Pancreas (tissue), 10 donors: ENCODE results near the gene CGN. TPM values are rescaled to one million over a fixed set of nuclear protein-coding genes. Genes with fewer than 3 reads are reported as not detected.

Source experiments
- ATAC-seq, 4 donors: fragments of 200-7000 bp; cut with Tn5 transposase; one replicate each; pipeline versions ENCODE4 v1.8.0 to v1.9.1; 2020; ENCODE audit warnings: mild to moderate bottlenecking in 4 of 4, moderate library complexity in 4 of 4
- DNase-seq, 6 donors: peaks; one replicate each; pipeline ENCODE4 v3.0.0-alpha.2; 2020
- FAIRE-seq: peaks from 2 replicates; lab custom pipeline; 2012; peaks lifted over from hg19 to GRCh38; lab: Jason Lieb, UNC
- H3K27ac ChIP-seq, 4 donors: fragments of 200-600 bp; sonication (generic); 1 replicate in 3 of 4; 2 replicates in 1 of 4; pipeline versions ENCODE4 v1.5.0 to v1.8.0; 2020
- H3K27me3 ChIP-seq, 4 donors: fragments of 200-600 bp; one replicate each; pipeline ENCODE4 v1.8.0; 2021
- H3K36me3 ChIP-seq, 3 donors: fragments of 200-600 bp; sonication (generic) in 1 of 3; one replicate each; pipeline versions ENCODE4 v1.5.0 to v1.8.0; 2020 to 2021
- H3K4me1 ChIP-seq, 3 donors: fragments of 200-600 bp; one replicate each; pipeline ENCODE4 v1.8.0; 2021
- H3K4me3 ChIP-seq, 4 donors: fragments of 200-600 bp; sonication (generic) in 2 of 4; one replicate each; pipeline versions ENCODE4 v1.5.0 to v1.8.0; 2020 to 2021
- H3K9me3 ChIP-seq, 4 donors: fragments of 200-600 bp; one replicate each; pipeline ENCODE4 v1.8.0; 2021
- WGBS, 2 donors: extraction: QIAGEN DNeasy Blood & Tissue Kit; methylation state at CpG; one replicate each; pipeline ENCODE4 v1.1.7; 2013; 5-methylcytosine and 5-hydroxymethylcytosine counted together
- intact Hi-C, 3 donors: fragments of 100-400 bp; cut with DNase I; formaldehyde crosslinking; loops; one replicate each; pipeline versions ENCODE4 v1.11.1 to v1.14.2; 2022
- polyA plus RNA-seq, 2 donors: library from polyadenylated mRNA; stranded (reverse); fragments of 200-250 nt; gene quantifications; one replicate each; pipeline ENCODE4 v1.2.3, GENCODE V29; 2013
- total RNA-seq, 6 donors: library from RNA; stranded (reverse); fragmentation: NEBNext Ultra II Directional in 4 of 6; extraction: Animal tissue kit (Norgen Biotek cat#: 25700) in 4 of 6; gene quantifications; one replicate each; pipeline versions ENCODE4 v1.2.1 to v1.2.4, GENCODE V29; 2021 to 2023
- TF ChIP-seq, protein P1 (sequence below), 4 donors: fragments of 200-600 bp; sonication (generic) in 3 of 4; IDR thresholded peaks; one replicate each; pipeline versions ENCODE4 v1.5.0 to v1.8.0; 2021; ENCODE audit warnings: antibody characterized with exemption in 4 of 4
- donor health status: healthy with polysubstance abuse.
- donor health status: DM: no; HTN: no; CAD: no; lungs with moderate emphysema.
- donor health status: DM: no; HTN: no; CAD: no.
- donor health status: control.
- donor health status: control.
- donor health status: Bipolar disorder and iron deficiency.
- donor health status: DM: yes; HTN: yes; CAD: no.
- donor health status: DM: no; HTN: no; CAD: no.
- donor health status: DM: no; HTN: no; CAD: no.
- donor health status: DM: yes; HTN: yes; CAD: no.

CGN gene
- total and polyA plus RNA-seq, 8 donors, result 26.9 to 63.2 (median 40.3) TPM

DNA sequence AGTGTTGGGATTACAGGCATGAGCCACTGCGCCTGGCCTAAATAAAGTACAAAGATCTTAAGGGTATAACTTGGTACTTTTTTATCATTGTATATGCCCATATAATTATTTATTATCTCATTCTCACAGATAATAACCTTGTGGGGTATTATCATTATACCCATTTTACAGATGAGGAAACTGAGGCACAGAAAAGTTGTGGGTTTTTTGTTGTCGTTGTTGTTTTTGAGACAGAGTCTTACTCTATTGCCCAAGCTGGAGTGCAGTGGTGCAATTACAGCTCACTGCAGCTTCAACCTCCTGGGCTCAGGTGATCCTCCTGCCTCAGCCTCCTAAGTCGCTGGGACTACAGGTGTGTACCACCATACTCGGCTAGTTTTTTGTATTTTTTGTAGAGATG is 4.1 kb downstream of the CGN start:
- 94 to 96% methylated on average over 4 of the region's 4 CpGs for WGBS, 2 donors
- Histone ChIP-seq H3K9me3 (no peaks in the 10 kb centered on the region), H3K27ac (peak overlapping the region in 2 of 4 donors; percentile 97 to 98), H3K4me1 (peaks cover 11 to 32% (median 28%) of the 10 kb centered on the region in 3 donors), H3K4me3 (no peak overlapping the region), H3K36me3 (peaks cover 0 to 20% (median 0%) of the 10 kb centered on the region in 3 donors), H3K27me3 (no peaks in the 10 kb centered on the region)
- ATAC-seq (no peak), FAIRE-seq (no peak), DNase-seq (no peak)
- intact Hi-C loops, result no loop called here
- TF ChIP-seq, protein P1, sequence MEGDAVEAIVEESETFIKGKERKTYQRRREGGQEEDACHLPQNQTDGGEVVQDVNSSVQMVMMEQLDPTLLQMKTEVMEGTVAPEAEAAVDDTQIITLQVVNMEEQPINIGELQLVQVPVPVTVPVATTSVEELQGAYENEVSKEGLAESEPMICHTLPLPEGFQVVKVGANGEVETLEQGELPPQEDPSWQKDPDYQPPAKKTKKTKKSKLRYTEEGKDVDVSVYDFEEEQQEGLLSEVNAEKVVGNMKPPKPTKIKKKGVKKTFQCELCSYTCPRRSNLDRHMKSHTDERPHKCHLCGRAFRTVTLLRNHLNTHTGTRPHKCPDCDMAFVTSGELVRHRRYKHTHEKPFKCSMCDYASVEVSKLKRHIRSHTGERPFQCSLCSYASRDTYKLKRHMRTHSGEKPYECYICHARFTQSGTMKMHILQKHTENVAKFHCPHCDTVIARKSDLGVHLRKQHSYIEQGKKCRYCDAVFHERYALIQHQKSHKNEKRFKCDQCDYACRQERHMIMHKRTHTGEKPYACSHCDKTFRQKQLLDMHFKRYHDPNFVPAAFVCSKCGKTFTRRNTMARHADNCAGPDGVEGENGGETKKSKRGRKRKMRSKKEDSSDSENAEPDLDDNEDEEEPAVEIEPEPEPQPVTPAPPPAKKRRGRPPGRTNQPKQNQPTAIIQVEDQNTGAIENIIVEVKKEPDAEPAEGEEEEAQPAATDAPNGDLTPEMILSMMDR (IDR thresholded peaks at IDR 0.05), result no peak

DNA sequence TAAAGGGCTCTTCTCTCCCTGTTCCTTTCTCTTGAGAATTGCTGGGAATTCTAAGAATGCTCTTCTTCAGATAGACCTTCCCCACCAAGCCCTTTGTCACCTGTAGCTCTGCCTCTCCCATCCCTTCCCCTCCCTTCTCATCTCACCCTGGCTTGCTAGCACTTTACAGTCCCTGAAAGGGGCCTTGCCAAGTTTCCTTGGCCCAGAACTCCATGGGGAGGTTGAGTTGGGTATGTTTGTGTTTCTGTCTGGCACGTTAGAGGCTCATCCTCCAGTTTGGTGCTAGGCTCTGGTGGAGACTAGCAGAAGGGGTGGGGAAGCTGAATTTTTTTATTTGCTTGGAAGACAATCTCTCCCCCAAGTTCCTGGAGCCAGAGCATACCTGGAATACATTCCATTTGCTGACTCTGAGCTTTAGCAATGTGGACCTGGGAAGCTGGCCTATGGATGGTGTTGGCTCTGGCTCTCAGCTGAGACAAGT is 4.9 kb downstream of the CGN start:
- no peaks in the 10 kb centered on the region for H3K27me3 ChIP-seq
- ATAC-seq (no peak), DNase-seq (no peak), FAIRE-seq (no peak)
- H3K27ac ChIP-seq, result peak overlapping the region in 3 of 4 donors; percentile 45 to 98 (median 97)
- H3K36me3 ChIP-seq, result peaks cover 0 to 27% (median 5%) of the 10 kb centered on the region in 3 donors
- TF ChIP-seq, protein P1 (IDR thresholded peaks at IDR 0.05), result no peak
- no peaks in the 10 kb centered on the region for H3K9me3 ChIP-seq
- H3K4me3 ChIP-seq, result no peak overlapping the region
- 13 to 22% methylated on average over 1 of the region's 1 CpG for WGBS, 2 donors
- intact Hi-C loops, result no loop called here
- H3K4me1 ChIP-seq, result peaks cover 11 to 32% (median 28%) of the 10 kb centered on the region in 3 donors

DNA sequence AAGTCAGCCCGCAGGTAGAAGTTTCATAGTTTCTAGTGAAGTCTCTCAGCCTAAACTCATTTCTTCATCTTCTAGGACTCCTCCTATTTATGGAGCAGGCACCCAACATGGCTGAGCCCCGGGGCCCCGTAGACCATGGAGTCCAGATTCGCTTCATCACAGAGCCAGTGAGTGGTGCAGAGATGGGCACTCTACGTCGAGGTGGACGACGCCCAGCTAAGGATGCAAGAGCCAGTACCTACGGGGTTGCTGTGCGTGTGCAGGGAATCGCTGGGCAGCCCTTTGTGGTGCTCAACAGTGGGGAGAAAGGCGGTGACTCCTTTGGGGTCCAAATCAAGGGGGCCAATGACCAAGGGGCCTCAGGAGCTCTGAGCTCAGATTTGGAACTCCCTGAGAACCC is 7.2 kb downstream of the CGN start:
- ATAC-seq, result no peak
- WGBS, 2 donors, result 93 to 95% methylated on average over 12 of the region's 12 CpGs

DNA sequence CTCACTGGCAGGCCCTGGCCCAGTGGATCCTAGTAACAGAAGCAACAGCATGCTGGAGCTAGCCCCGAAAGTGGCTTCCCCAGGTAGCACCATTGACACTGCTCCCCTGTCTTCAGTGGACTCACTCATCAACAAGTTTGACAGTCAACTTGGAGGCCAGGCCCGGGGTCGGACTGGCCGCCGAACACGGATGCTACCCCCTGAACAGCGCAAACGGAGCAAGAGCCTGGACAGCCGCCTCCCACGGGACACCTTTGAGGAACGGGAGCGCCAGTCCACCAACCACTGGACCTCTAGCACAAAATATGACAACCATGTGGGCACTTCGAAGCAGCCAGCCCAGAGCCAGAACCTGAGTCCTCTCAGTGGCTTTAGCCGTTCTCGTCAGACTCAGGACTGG is 7.7 kb downstream of the CGN start:
- Histone ChIP-seq H3K9me3 (no peaks in the 10 kb centered on the region), H3K4me3 (no peak overlapping the region), H3K4me1 (peaks cover 11 to 27% (median 26%) of the 10 kb centered on the region in 3 donors), H3K27me3 (no peaks in the 10 kb centered on the region), H3K27ac (no peak overlapping the region), H3K36me3 (peaks cover 0 to 47% (median 5%) of the 10 kb centered on the region in 3 donors)
- no peak for FAIRE-seq
- TF ChIP-seq, protein P1 (IDR thresholded peaks at IDR 0.05), result no peak
- WGBS, 2 donors, result 92 to 97% methylated on average over 15 of the region's 15 CpGs
- intact Hi-C loops, result no loop called here
- DNase-seq, result no peak
- no peak for ATAC-seq

More for the DNA sequence above, 7.2 kb downstream of the CGN start:
- Histone ChIP-seq H3K9me3 (no peaks in the 10 kb centered on the region), H3K27ac (no peak overlapping the region), H3K36me3 (peaks cover 0 to 42% (median 5%) of the 10 kb centered on the region in 3 donors), H3K27me3 (no peaks in the 10 kb centered on the region), H3K4me3 (no peak overlapping the region), H3K4me1 (peaks cover 11 to 28% (median 28%) of the 10 kb centered on the region in 3 donors)
- intact Hi-C loops, result no loop called here
- no peak for FAIRE-seq
- DNase-seq, result no peak
- TF ChIP-seq, protein P1 (IDR thresholded peaks at IDR 0.05), result no peak

DNA sequence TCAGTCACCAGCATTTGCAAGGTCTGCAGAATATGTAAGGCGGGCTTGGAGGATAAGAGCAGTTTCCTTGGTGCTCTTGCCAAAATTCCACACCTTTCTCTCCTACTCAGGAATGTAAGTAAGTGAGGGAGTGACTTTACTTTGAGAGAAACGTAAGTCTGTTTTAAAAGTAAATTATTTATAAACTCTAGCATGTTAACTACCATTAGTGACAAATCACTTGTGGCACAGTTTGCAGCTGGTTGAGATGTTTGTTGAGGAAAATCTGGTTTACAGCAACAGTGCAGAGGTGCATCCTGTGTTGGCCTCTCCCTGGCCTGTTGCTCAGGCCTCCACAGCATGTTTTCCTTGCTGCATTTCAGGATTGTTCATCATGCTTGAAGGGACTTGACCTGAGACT is 8.5 kb downstream of the CGN start:
- Histone ChIP-seq H3K9me3 (no peaks in the 10 kb centered on the region), H3K27ac (no peak overlapping the region), H3K4me1 (peaks cover 5 to 19% (median 19%) of the 10 kb centered on the region in 3 donors), H3K36me3 (peaks cover 0 to 54% (median 7%) of the 10 kb centered on the region in 3 donors), H3K4me3 (no peak overlapping the region), H3K27me3 (no peaks in the 10 kb centered on the region)
- peak in 1 of 4 donors; percentile 15 for ATAC-seq
- no peak for FAIRE-seq
- intact Hi-C loops, result no loop called here
- 61 to 68% methylated on average over 2 of the region's 2 CpGs for WGBS, 2 donors
- TF ChIP-seq, protein P1 (IDR thresholded peaks at IDR 0.05), result no peak
- DNase-seq, result no peak
